ENCODE measurements around the gene MYO1D. TPM values are rescaled to one million over a fixed set of nuclear protein-coding genes. Genes with fewer than 3 reads are reported as not detected.

Gene MYO1D
- total and polyA plus RNA-seq, 2 of the 13 experiments (the other 11 are each of a cell fraction or from before 2014, with no cell fraction given): 13.2 to 17.3 TPM

- TF ChIP-seq MTF1 (CRISPR knock-in tag; IDR thresholded peaks at IDR 0.05) (no peak), RFX1 (IDR thresholded peaks at IDR 0.05) (no peak)
Observed at GRCh38 chr17:32593003-32593402, 283.9 kb downstream of the MYO1D start (continued).

- no peaks in the 10 kb centered on the region for H3K27me3 ChIP-seq (ENCODE audit: control insufficient read depth in 1 of 2, insufficient read depth in 2 of 2, low read length in 2 of 2)
- CTCF ChIA-PET (ENCODE audit: low intra/inter-chr PET ratio, low total read pairs): no interaction called here
- TF ChIP-seq MAFF (IDR thresholded peaks at IDR 0.05; ENCODE audit: low read depth, low read length): peak; percentile 81
- TF ChIP-seq MAFK (conservative IDR thresholded peaks at IDR 0.05 in 1 of 2, IDR thresholded peaks at IDR 0.05 in 1 of 2; ENCODE audit: low read length in 2 of 2): peak; percentile 63 to 85
- no peak for TF ChIP-seq ZSCAN25 (CRISPR knock-in tag; IDR thresholded peaks at IDR 0.05)
- no peak overlapping the region for H3K4me2 ChIP-seq (ENCODE audit: low read depth, low read length)
- no peak overlapping the region for H3K9ac ChIP-seq (ENCODE audit: insufficient read depth, low read depth, low read length)
- H3K4me1 ChIP-seq (ENCODE audit: insufficient read depth, low read length): no peaks in the 10 kb centered on the region
- no peak overlapping the region for H3K27ac ChIP-seq (ENCODE audit: extremely low read length, insufficient read depth, low read length)
- no peaks in the 10 kb centered on the region for H3K9me3 ChIP-seq (ENCODE audit: low read length)
- H3K36me3 ChIP-seq (replicated peaks in 1 of 2; ENCODE audit: control insufficient read depth in 1 of 2, insufficient read depth in 2 of 2, low read length in 2 of 2): no peaks in the 10 kb centered on the region
- no peak overlapping the region for H3K4me3 ChIP-seq (replicated peaks in 1 of 3; ENCODE audit: insufficient read depth in 1 of 3, low read depth in 2 of 3, low read length in 3 of 3)
- H3K79me2 ChIP-seq (ENCODE audit: insufficient read depth, low read length): no peaks in the 10 kb centered on the region
- H4K20me1 ChIP-seq (ENCODE audit: insufficient read depth, low read length): no peaks in the 10 kb centered on the region
- no peak for ATAC-seq
- FAIRE-seq: no peak
- intact Hi-C loops (cut with micrococcal nuclease; ENCODE audit: unreplicated experiment) (no loop called here), in situ Hi-C loops (cut with HindIII; ENCODE audit: extremely low pct_ligation_motif_present, low pct_unique_long_range_greater_than_20kb) (no loop called here)
- no peak for DNase-seq (ENCODE audit: low spot score)
- H2AFZ ChIP-seq (ENCODE audit: low read length): no peak overlapping the region
- BruUV-seq (replicated peaks): no TSS peak
- WGBS (ENCODE audit: low lambda C conversion rate): 85% methylated on average over 3 of the region's 3 CpGs
- POLR2A ChIA-PET: no interaction called here
Observed at GRCh38 chr17:32591405-32591804, 285.5 kb downstream of the MYO1D start.

GRCh38 chr17:32590974-32591373 lies 285.9 kb downstream of the MYO1D start:
- Histone ChIP-seq H3K9ac (ENCODE audit: insufficient read depth, low read depth, low read length) (no peak overlapping the region), H3K79me2 (ENCODE audit: insufficient read depth, low read length) (no peaks in the 10 kb centered on the region), H3K9me3 (ENCODE audit: low read length) (no peaks in the 10 kb centered on the region), H3K4me3 (replicated peaks in 1 of 3; ENCODE audit: insufficient read depth in 1 of 3, low read depth in 2 of 3, low read length in 3 of 3) (no peak overlapping the region), H3K27me3 (ENCODE audit: control insufficient read depth in 1 of 2, insufficient read depth in 2 of 2, low read length in 2 of 2) (no peaks in the 10 kb centered on the region), H4K20me1 (ENCODE audit: insufficient read depth, low read length) (no peaks in the 10 kb centered on the region), H3K27ac (ENCODE audit: extremely low read length, insufficient read depth, low read length) (no peak overlapping the region), H3K4me1 (ENCODE audit: insufficient read depth, low read length) (no peaks in the 10 kb centered on the region), H3K4me2 (ENCODE audit: low read depth, low read length) (no peak overlapping the region), H2AFZ (ENCODE audit: low read length) (no peak overlapping the region), H3K36me3 (replicated peaks in 1 of 2; ENCODE audit: control insufficient read depth in 1 of 2, insufficient read depth in 2 of 2, low read length in 2 of 2) (no peaks in the 10 kb centered on the region)
- no peak for DNase-seq (ENCODE audit: low spot score)
- intact Hi-C loops (cut with micrococcal nuclease; ENCODE audit: unreplicated experiment): no loop called here
- no peak for ATAC-seq
- no peak for FAIRE-seq
- 79% methylated on average over 4 of the region's 4 CpGs for WGBS (ENCODE audit: low lambda C conversion rate)
- ChIA-PET CTCF (ENCODE audit: low intra/inter-chr PET ratio, low total read pairs) (no interaction called here), POLR2A (no interaction called here)
- BruUV-seq (replicated peaks): no TSS peak
- in situ Hi-C loops (cut with HindIII; ENCODE audit: extremely low pct_ligation_motif_present, low pct_unique_long_range_greater_than_20kb): no loop called here
- no peak for TF ChIP-seq ZNF10 (CRISPR knock-in tag; IDR thresholded peaks at IDR 0.05; ENCODE audit: borderline replicate concordance, low read depth)
- no peak for TF ChIP-seq ZNF468 (CRISPR knock-in tag; IDR thresholded peaks at IDR 0.05)
- TF ChIP-seq ARID5B (CRISPR knock-in tag; IDR thresholded peaks at IDR 0.05): no peak
- no peak for TF ChIP-seq ZNF512 (CRISPR knock-in tag; IDR thresholded peaks at IDR 0.05)

Data from HepG2 (cell line).